Stimulated activated naive CD8-positive, alpha-beta T cell treated with anti-CD3 and anti-CD28 coated beads, Interleukin-15, Interleukin-2, amounts not matched to agents 100 U/mL and 50 U/mL, for 24 hours (primary cell): ENCODE data around the gene CCDC93.

Experiments
- ATAC-seq: fragments of 150-1000 bp; cut with Tn5 transposase; one replicate; pipeline ENCODE4 v1.10.0; 2021
- DNase-seq: peaks from one replicate; pipeline ENCODE4 v3.0.0; 2021

The CCDC93 gene

DNA sequence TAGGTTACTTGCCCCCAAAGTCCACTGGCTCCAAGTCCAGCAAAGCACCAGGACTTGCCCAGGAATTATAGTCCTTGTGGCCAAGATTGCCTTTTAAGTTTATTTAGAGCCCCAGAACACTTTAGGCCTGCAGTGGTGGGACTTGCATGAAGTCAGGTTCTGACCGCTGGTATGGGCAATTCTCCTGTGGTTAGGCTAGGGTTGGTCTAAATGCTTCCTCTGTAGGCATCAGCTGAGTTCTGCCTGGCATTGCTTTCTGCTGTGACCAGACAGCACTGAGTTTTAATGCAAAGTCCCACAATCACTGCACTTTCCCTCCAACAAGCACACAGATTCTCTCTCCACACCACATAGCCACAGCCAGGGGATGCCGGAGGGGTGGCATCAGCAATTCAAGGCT lies 134.9 kb downstream of the CCDC93 start:
- no peak for ATAC-seq
- DNase-seq: no peak

DNA sequence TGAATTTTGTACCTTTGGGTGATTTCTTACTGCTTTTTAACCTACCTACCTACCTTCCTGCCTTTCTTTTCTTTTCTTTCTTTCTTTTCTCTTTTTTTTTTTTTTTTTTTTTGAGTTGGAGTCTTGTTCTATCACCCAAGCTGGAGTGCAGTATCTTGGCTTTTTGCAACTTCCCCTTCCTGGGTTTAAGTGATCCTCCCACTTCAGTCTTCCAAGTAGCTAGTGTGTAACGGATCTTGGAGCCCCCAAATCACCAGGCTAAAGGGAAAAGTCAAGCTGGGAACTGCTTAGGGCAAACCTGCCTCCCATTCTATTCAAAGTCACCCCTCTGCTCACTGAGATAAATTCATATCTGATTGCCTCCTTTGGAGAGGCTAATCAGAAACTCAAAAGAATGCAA lies 138.1 kb downstream of the CCDC93 start:
- DNase-seq: no peak
- no peak for ATAC-seq
